Mesodermal cell (in vitro differentiated cells): ENCODE data around the gene ALK.
A peak's percentile ranks its signal among the peaks of the same experiment; 100 is the strongest.

ENCODE experiments used
- H3K27ac ChIP-seq: 2 replicates; pipeline ENCODE4 v1.7.0; 2013; ENCODE audit warnings: mild to moderate bottlenecking, low read depth, low read length, moderate library complexity; ENCODE audit not compliant: severe bottlenecking
- H3K36me3 ChIP-seq: 2 replicates; pipeline ENCODE4 v1.7.1; 2013; ENCODE audit warnings: mild to moderate bottlenecking, low read length, moderate library complexity; ENCODE audit not compliant: control insufficient read depth, insufficient read depth
- H3K4me1 ChIP-seq: one replicate; pipeline ENCODE4 v1.7.1; 2013; ENCODE audit warnings: mild to moderate bottlenecking, low read length; ENCODE audit not compliant: insufficient read depth, control insufficient read depth, poor library complexity, severe bottlenecking
- H3K4me3 ChIP-seq: 2 replicates; pipeline ENCODE4 v1.7.0; 2013; ENCODE audit warnings: low read length, control low read depth, mild to moderate bottlenecking; ENCODE audit not compliant: insufficient read depth, poor library complexity, severe bottlenecking; ENCODE audit errors: extremely low read depth
- H3K9me3 ChIP-seq: 2 replicates; pipeline ENCODE4 v1.7.1; 2013; ENCODE audit warnings: mild to moderate bottlenecking, low read length, moderate library complexity; ENCODE audit not compliant: control insufficient read depth
- WGBS, 2 experiments: methylation state at CpG; one replicate each; pipeline ENCODE4 v1.1.5; 2013; ENCODE audit warnings: missing lambda C conversion rate in 2 of 2; ENCODE audit not compliant: insufficient coverage in 2 of 2; 5-methylcytosine and 5-hydroxymethylcytosine counted together

The ALK gene

GRCh38 chr2:29469961-29470360, 451.4 kb downstream of the ALK start:
- Histone ChIP-seq H3K27ac (no peak overlapping the region), H3K4me1 (no peaks in the 10 kb centered on the region)
- WGBS, 2 experiments: 100% methylated on average over 1 of the region's 3 CpGs; no CpG with 5 or more reads in 1 of the 2 experiments

GRCh38 chr2:29469516-29469915, 451.9 kb downstream of the ALK start:
- Histone ChIP-seq H3K9me3 (peaks cover 15% of the 10 kb centered on the region), H3K4me1 (no peaks in the 10 kb centered on the region), H3K36me3 (no peaks in the 10 kb centered on the region), H3K4me3 (no peak overlapping the region), H3K27ac (no peak overlapping the region)
- no CpG with 5 or more reads among the region's 1 CpG for WGBS, 2 experiments

More at GRCh38 chr2:29469961-29470360, 451.4 kb downstream of the ALK start:
- Histone ChIP-seq H3K4me3 (no peak overlapping the region), H3K36me3 (no peaks in the 10 kb centered on the region), H3K9me3 (peaks cover 15% of the 10 kb centered on the region)

GRCh38 chr2:29463181-29463900, 458.0 kb downstream of the ALK start:
- peaks cover 9% of the 10 kb centered on the region for H3K4me1 ChIP-seq
- WGBS, 2 experiments: 78 to 100% methylated on average over 2 of the region's 3 CpGs

GRCh38 chr2:29462293-29462692, 459.1 kb downstream of the ALK start:
- WGBS, 2 experiments: 100% methylated on average over 1 of the region's 5 CpGs; no CpG with 5 or more reads in 1 of the 2 experiments
- peaks cover 9% of the 10 kb centered on the region for H3K4me1 ChIP-seq
- H3K9me3 ChIP-seq: no peaks in the 10 kb centered on the region
- H3K4me3 ChIP-seq: no peak overlapping the region
- no peaks in the 10 kb centered on the region for H3K36me3 ChIP-seq
- H3K27ac ChIP-seq: no peak overlapping the region

More at GRCh38 chr2:29463181-29463900, 458.0 kb downstream of the ALK start:
- Histone ChIP-seq H3K9me3 (no peaks in the 10 kb centered on the region), H3K4me3 (no peak overlapping the region), H3K27ac (peak overlapping the region; percentile 53), H3K36me3 (no peaks in the 10 kb centered on the region)

- Histone ChIP-seq H3K27ac (no peak overlapping the region), H3K36me3 (no peaks in the 10 kb centered on the region), H3K9me3 (no peaks in the 10 kb centered on the region), H3K4me3 (no peak overlapping the region), H3K4me1 (peaks cover 9% of the 10 kb centered on the region)
- 43 to 50% methylated on average over 2 of the region's 3 CpGs for WGBS, 2 experiments
Measured at GRCh38 chr2:29460190-29460589, 461.2 kb downstream of the ALK start.

- no peaks in the 10 kb centered on the region for H3K9me3 ChIP-seq
- peaks cover 12% of the 10 kb centered on the region for H3K4me1 ChIP-seq
- WGBS, 2 experiments: 100% methylated on average over 2 of the region's 4 CpGs; no CpG with 5 or more reads in 1 of the 2 experiments
- H3K4me3 ChIP-seq: no peak overlapping the region
- no peak overlapping the region for H3K27ac ChIP-seq
- no peaks in the 10 kb centered on the region for H3K36me3 ChIP-seq
Measured at GRCh38 chr2:29459445-29460179, 461.8 kb downstream of the ALK start.

GRCh38 chr2:29456429-29456828, 465.0 kb downstream of the ALK start:
- H3K4me3 ChIP-seq: no peak overlapping the region
- H3K4me1 ChIP-seq: peaks cover 3% of the 10 kb centered on the region
- no peaks in the 10 kb centered on the region for H3K36me3 ChIP-seq
- no peak overlapping the region for H3K27ac ChIP-seq
- no peaks in the 10 kb centered on the region for H3K9me3 ChIP-seq

GRCh38 chr2:29455200-29455860, 466.1 kb downstream of the ALK start:
- no peak overlapping the region for H3K4me3 ChIP-seq
- 87 to 90% methylated on average over 2 to 5 of the region's 6 CpGs for WGBS, 2 experiments

GRCh38 chr2:29452036-29452435, 469.4 kb downstream of the ALK start:
- H3K4me3 ChIP-seq: no peak overlapping the region
- H3K9me3 ChIP-seq: no peaks in the 10 kb centered on the region
- peaks cover 7% of the 10 kb centered on the region for H3K4me1 ChIP-seq
- no peak overlapping the region for H3K27ac ChIP-seq
- H3K36me3 ChIP-seq: no peaks in the 10 kb centered on the region
- 93 to 96% methylated on average over 5 of the region's 5 CpGs for WGBS, 2 experiments

More at GRCh38 chr2:29455200-29455860, 466.1 kb downstream of the ALK start:
- Histone ChIP-seq H3K4me1 (peaks cover 7% of the 10 kb centered on the region), H3K36me3 (no peaks in the 10 kb centered on the region), H3K27ac (peak overlapping the region; percentile 18), H3K9me3 (no peaks in the 10 kb centered on the region)

- no peak overlapping the region for H3K4me3 ChIP-seq
- H3K4me1 ChIP-seq: peaks cover 7% of the 10 kb centered on the region
- H3K36me3 ChIP-seq: no peaks in the 10 kb centered on the region
- 53 to 95% methylated on average over 3 of the region's 5 CpGs for WGBS, 2 experiments
- no peaks in the 10 kb centered on the region for H3K9me3 ChIP-seq
- H3K27ac ChIP-seq: no peak overlapping the region
Measured at GRCh38 chr2:29450596-29451222, 470.7 kb downstream of the ALK start.
